ENCODE results near the gene ALS2CL. TPM values are rescaled to one million over a fixed set of nuclear protein-coding genes. Genes with fewer than 3 reads are reported as not detected.

The ALS2CL gene
- total RNA-seq, 4 donors from 2014 or later: 86.5 to 175 (median 105) TPM

GRCh38 chr3:46690798-46691197, 2.7 kb downstream of the ALS2CL start:
- no peak for TF ChIP-seq CTCF (IDR thresholded peaks at IDR 0.05)
- no peak for TF ChIP-seq POLR2A (IDR thresholded peaks at IDR 0.05)
- H3K4me3 ChIP-seq (ENCODE audit: low read depth, poor library complexity, severe bottlenecking): no peak overlapping the region
- 41 to 49% methylated on average over 5 of the region's 5 CpGs for WGBS, 2 donors
- intact Hi-C loops (cut with DNase I; ENCODE audit: low total_unique reads): no loop called here
- DNase-seq (ENCODE audit: low spot score in 2 of 2): peak; percentile 54 to 90

- intact Hi-C loops (cut with DNase I; ENCODE audit: low total_unique reads): no loop called here
- DNase-seq (ENCODE audit: low spot score in 2 of 2): no peak
- WGBS, 2 donors: 88 to 92% methylated on average over 9 of the region's 9 CpGs
- H3K4me3 ChIP-seq (ENCODE audit: low read depth, poor library complexity, severe bottlenecking): no peak overlapping the region
- no peak for TF ChIP-seq POLR2A (IDR thresholded peaks at IDR 0.05)
- TF ChIP-seq CTCF (IDR thresholded peaks at IDR 0.05): no peak
Observed at GRCh38 chr3:46685446-46685845, 8.0 kb downstream of the ALS2CL start.

- WGBS, 2 donors: 92 to 98% methylated on average over 2 of the region's 2 CpGs
- TF ChIP-seq POLR2A (IDR thresholded peaks at IDR 0.05) (no peak), CTCF (IDR thresholded peaks at IDR 0.05) (no peak)
Observed at GRCh38 chr3:46684891-46685290, 8.6 kb downstream of the ALS2CL start.

GRCh38 chr3:46682974-46683373, 10.5 kb downstream of the ALS2CL start:
- no peak for DNase-seq (ENCODE audit: low spot score in 2 of 2)
- H3K4me3 ChIP-seq (ENCODE audit: low read depth, poor library complexity, severe bottlenecking): no peak overlapping the region
- TF ChIP-seq POLR2A (IDR thresholded peaks at IDR 0.05) (no peak), CTCF (IDR thresholded peaks at IDR 0.05) (no peak)
- 82 to 85% methylated on average over 11 of the region's 11 CpGs for WGBS, 2 donors
- intact Hi-C loops (cut with DNase I; ENCODE audit: low total_unique reads): no loop called here

More at GRCh38 chr3:46684891-46685290, 8.6 kb downstream of the ALS2CL start:
- DNase-seq (ENCODE audit: low spot score in 2 of 2): no peak
- intact Hi-C loops (cut with DNase I; ENCODE audit: low total_unique reads): no loop called here
- no peak overlapping the region for H3K4me3 ChIP-seq (ENCODE audit: low read depth, poor library complexity, severe bottlenecking)

- H3K4me3 ChIP-seq (ENCODE audit: low read depth, poor library complexity, severe bottlenecking): no peak overlapping the region
- DNase-seq (ENCODE audit: low spot score in 2 of 2): no peak
- TF ChIP-seq CTCF (IDR thresholded peaks at IDR 0.05) (no peak), POLR2A (IDR thresholded peaks at IDR 0.05) (no peak)
- 75 to 82% methylated on average over 9 to 13 of the region's 13 CpGs for WGBS, 2 donors
- intact Hi-C loops (cut with DNase I; ENCODE audit: low total_unique reads): no loop called here
Observed at GRCh38 chr3:46681856-46682540, 11.5 kb downstream of the ALS2CL start.

GRCh38 chr3:46681387-46681786, 12.1 kb downstream of the ALS2CL start:
- no peak for TF ChIP-seq POLR2A (IDR thresholded peaks at IDR 0.05)
- TF ChIP-seq CTCF (IDR thresholded peaks at IDR 0.05): no peak
- intact Hi-C loops (cut with DNase I; ENCODE audit: low total_unique reads): no loop called here
- DNase-seq (ENCODE audit: low spot score in 2 of 2): no peak
- H3K4me3 ChIP-seq (ENCODE audit: low read depth, poor library complexity, severe bottlenecking): no peak overlapping the region
- 77 to 90% methylated on average over 6 to 10 of the region's 10 CpGs for WGBS, 2 donors
